ENCODE results near the gene CA4. TPM values are rescaled to one million over a fixed set of nuclear protein-coding genes. Genes with fewer than 3 reads are reported as not detected.
"Not testable (repeated sequence)": the region's sequence is repeated elsewhere in the genome, so short reads cannot be mapped to it uniquely, and the experiment has no call there.

Gene CA4
- total RNA-seq, 2 donors from 2014 or later, result 3.1 to 10.8 TPM

GRCh38 chr17:60165223-60165622 is 15.4 kb downstream of the CA4 start:
- ATAC-seq (no peak), DNase-seq (no peak)
- intact Hi-C loops (cut with DNase I), result no loop called here

GRCh38 chr17:60165971-60166370 is 16.2 kb downstream of the CA4 start:
- ATAC-seq (no peak), DNase-seq (no peak)
- intact Hi-C loops (cut with DNase I), result no loop called here

- intact Hi-C loops (cut with DNase I), result no loop called here
- ATAC-seq (no peak), DNase-seq (no peak)
These were observed 17.4 kb downstream of the CA4 start for GRCh38 chr17:60167065-60167741.

GRCh38 chr17:60168654-60169053 is 18.9 kb downstream of the CA4 start:
- DNase-seq (no peak), ATAC-seq (no peak)
- intact Hi-C loops (cut with DNase I), result no loop called here

- intact Hi-C loops (cut with DNase I), result no loop called here
- peak; percentile 41 for DNase-seq
These were observed 20.4 kb downstream of the CA4 start for GRCh38 chr17:60169921-60170817.

GRCh38 chr17:60170835-60171752 is 21.3 kb downstream of the CA4 start:
- ATAC-seq (no peak), DNase-seq (no peak)
- intact Hi-C loops (cut with DNase I), result no loop called here

More at GRCh38 chr17:60169921-60170817, 20.4 kb downstream of the CA4 start:
- peak; percentile 48 to 63 for ATAC-seq

GRCh38 chr17:60171753-60172079 is 21.9 kb downstream of the CA4 start:
- no peak for ATAC-seq
- intact Hi-C loops (cut with DNase I), result no loop called here
- no peak for DNase-seq

- intact Hi-C loops (cut with DNase I), result no loop called here
- ATAC-seq (peak in 1 of 2 donors; percentile 32), DNase-seq (no peak)
These were observed 23.6 kb downstream of the CA4 start for GRCh38 chr17:60173304-60173819.

GRCh38 chr17:60174035-60174434 is 24.3 kb downstream of the CA4 start:
- intact Hi-C loops (cut with DNase I), result no loop called here
- no peak for DNase-seq
- ATAC-seq, result no peak

- DNase-seq; ATAC-seq; intact Hi-C loops (cut with DNase I): not testable (repeated sequence)
These were observed 25.0 kb downstream of the CA4 start for GRCh38 chr17:60174767-60175166.

GRCh38 chr17:60176763-60177162 is 27.0 kb downstream of the CA4 start:
- ATAC-seq; intact Hi-C loops (cut with DNase I); DNase-seq: not testable (repeated sequence)

- ATAC-seq; intact Hi-C loops (cut with DNase I); DNase-seq: not testable (repeated sequence)
These were observed 28.4 kb downstream of the CA4 start for GRCh38 chr17:60178180-60178579.

GRCh38 chr17:60180380-60180779 is 30.6 kb downstream of the CA4 start:
- intact Hi-C loops (cut with DNase I); ATAC-seq; DNase-seq: not testable (repeated sequence)

- ATAC-seq; intact Hi-C loops (cut with DNase I); DNase-seq: not testable (repeated sequence)
These were observed 36.6 kb downstream of the CA4 start for GRCh38 chr17:60186372-60186771.

GRCh38 chr17:60186846-60187745 is 37.3 kb downstream of the CA4 start:
- ATAC-seq; intact Hi-C loops (cut with DNase I): not testable (repeated sequence)

GRCh38 chr17:60188759-60189158 is 39.0 kb downstream of the CA4 start:
- no peak for ATAC-seq
- intact Hi-C loops (cut with DNase I), result no loop called here
- DNase-seq, result no peak

More at GRCh38 chr17:60186846-60187745, 37.3 kb downstream of the CA4 start:
- not testable (repeated sequence) for DNase-seq

GRCh38 chr17:60190032-60190431 is 40.3 kb downstream of the CA4 start:
- ATAC-seq; DNase-seq; intact Hi-C loops (cut with DNase I): not testable (repeated sequence)

GRCh38 chr17:60193032-60193431 is 43.3 kb downstream of the CA4 start:
- DNase-seq; ATAC-seq; intact Hi-C loops (cut with DNase I): not testable (repeated sequence)

Data from left cardiac atrium (tissue), 4 donors.